Cerebellar cortex (tissue), 1 donor: ENCODE measurements around the gene KIF6.
"Not testable (repeated sequence)": the region's sequence is repeated elsewhere in the genome, so short reads cannot be mapped to it uniquely, and the experiment has no call there.

ENCODE experiments used
- DNase-seq: peaks from one replicate; pipeline ENCODE4 v3.0.0-alpha.2; 2015; ENCODE audit warnings: low spot score

KIF6 gene

GRCh38 chr6:39499053-39499452 lies 226.2 kb downstream of the KIF6 start:
- no peak for DNase-seq

- DNase-seq: no peak
These were observed 227.1 kb downstream of the KIF6 start for GRCh38 chr6:39498096-39498495.

GRCh38 chr6:39496915-39497314 lies 228.3 kb downstream of the KIF6 start:
- DNase-seq: no peak

- no peak for DNase-seq
These were observed 228.8 kb downstream of the KIF6 start for GRCh38 chr6:39496456-39496855.

- DNase-seq: no peak
These were observed 229.6 kb downstream of the KIF6 start for GRCh38 chr6:39495640-39496039.

- DNase-seq: no peak
These were observed 230.2 kb downstream of the KIF6 start for GRCh38 chr6:39494998-39495397.

- no peak for DNase-seq
These were observed 231.4 kb downstream of the KIF6 start for GRCh38 chr6:39493777-39494176.

GRCh38 chr6:39493174-39493573 lies 232.0 kb downstream of the KIF6 start:
- DNase-seq: no peak

GRCh38 chr6:39490108-39490507 lies 235.1 kb downstream of the KIF6 start:
- DNase-seq: no peak

- no peak for DNase-seq
These were observed 236.8 kb downstream of the KIF6 start for GRCh38 chr6:39488255-39488879.

GRCh38 chr6:39484276-39484675 lies 240.9 kb downstream of the KIF6 start:
- DNase-seq: no peak

GRCh38 chr6:39479819-39480218 lies 245.4 kb downstream of the KIF6 start:
- not testable (repeated sequence) for DNase-seq

- no peak for DNase-seq
These were observed 248.5 kb downstream of the KIF6 start for GRCh38 chr6:39476670-39477069.

- no peak for DNase-seq
These were observed 249.1 kb downstream of the KIF6 start for GRCh38 chr6:39476151-39476550.

GRCh38 chr6:39471954-39472659 lies 253.1 kb downstream of the KIF6 start:
- no peak for DNase-seq

GRCh38 chr6:39470506-39470905 lies 254.7 kb downstream of the KIF6 start:
- no peak for DNase-seq

- DNase-seq: no peak
These were observed 256.8 kb downstream of the KIF6 start for GRCh38 chr6:39468385-39468784.

- no peak for DNase-seq
These were observed 258.6 kb downstream of the KIF6 start for GRCh38 chr6:39466631-39467030.

GRCh38 chr6:39465539-39465938 lies 259.7 kb downstream of the KIF6 start:
- DNase-seq: no peak

- DNase-seq: no peak
These were observed 261.1 kb downstream of the KIF6 start for GRCh38 chr6:39464067-39464466.

- DNase-seq: no peak
These were observed 271.2 kb downstream of the KIF6 start for GRCh38 chr6:39453956-39454524.

- no peak for DNase-seq
These were observed 272.0 kb downstream of the KIF6 start for GRCh38 chr6:39453241-39453640.

GRCh38 chr6:39452306-39453145 lies 272.7 kb downstream of the KIF6 start:
- no peak for DNase-seq
